Glutamatergic neuron (in vitro differentiated cells): ENCODE measurements around the gene ATG101. TPM values are rescaled to one million over a fixed set of nuclear protein-coding genes. Genes with fewer than 3 reads are reported as not detected.

Experiments used
- DNase-seq: peaks from one replicate; pipeline ENCODE4 v3.0.0; 2022
- H3K27ac Mint-ChIP-seq: one replicate; pipeline ENCODE4 v1.8.0; 2020; ENCODE audit warnings: mild to moderate bottlenecking, mixed read lengths, inconsistent platforms; ENCODE audit not compliant: unreplicated experiment
- H3K27me3 Mint-ChIP-seq: one replicate; pipeline ENCODE4 v1.8.0; 2020; ENCODE audit warnings: mild to moderate bottlenecking, moderate library complexity, mixed read lengths, inconsistent platforms; ENCODE audit not compliant: unreplicated experiment
- H3K36me3 Mint-ChIP-seq: one replicate; pipeline ENCODE4 v1.8.0; 2020; ENCODE audit warnings: mild to moderate bottlenecking, mixed read lengths, inconsistent platforms; ENCODE audit not compliant: unreplicated experiment
- H3K4me1 Mint-ChIP-seq: one replicate; pipeline ENCODE4 v1.8.0; 2020; ENCODE audit warnings: mild to moderate bottlenecking, low read depth, mixed read lengths, inconsistent platforms; ENCODE audit not compliant: unreplicated experiment
- H3K4me3 Mint-ChIP-seq: one replicate; pipeline ENCODE4 v1.8.0; 2020; ENCODE audit warnings: mild to moderate bottlenecking, mixed read lengths, inconsistent platforms; ENCODE audit not compliant: unreplicated experiment
- H3K9me3 Mint-ChIP-seq: one replicate; pipeline ENCODE4 v1.8.0; 2020; ENCODE audit warnings: mild to moderate bottlenecking, moderate library complexity, mixed read lengths, inconsistent platforms; ENCODE audit not compliant: unreplicated experiment
- total RNA-seq: library from RNA; stranded (reverse); fragmentation: NEBNext Ultra II Directional; extraction: Animal tissue kit (Norgen Biotek cat#: 25700); gene quantifications from one replicate; pipeline ENCODE4 v1.2.1, GENCODE V29; 2021; ENCODE audit not compliant: unreplicated experiment
- TF ChIP-seq, protein P1 (sequence below): fragments of 200-600 bp; sonication (generic); IDR thresholded peaks from one replicate; pipeline ENCODE4 v1.5.0; 2021; ENCODE audit not compliant: partially characterized antibody, unreplicated experiment

Gene ATG101
- total RNA-seq, 1 donor from 2014 or later: 26.2 TPM

DNA sequence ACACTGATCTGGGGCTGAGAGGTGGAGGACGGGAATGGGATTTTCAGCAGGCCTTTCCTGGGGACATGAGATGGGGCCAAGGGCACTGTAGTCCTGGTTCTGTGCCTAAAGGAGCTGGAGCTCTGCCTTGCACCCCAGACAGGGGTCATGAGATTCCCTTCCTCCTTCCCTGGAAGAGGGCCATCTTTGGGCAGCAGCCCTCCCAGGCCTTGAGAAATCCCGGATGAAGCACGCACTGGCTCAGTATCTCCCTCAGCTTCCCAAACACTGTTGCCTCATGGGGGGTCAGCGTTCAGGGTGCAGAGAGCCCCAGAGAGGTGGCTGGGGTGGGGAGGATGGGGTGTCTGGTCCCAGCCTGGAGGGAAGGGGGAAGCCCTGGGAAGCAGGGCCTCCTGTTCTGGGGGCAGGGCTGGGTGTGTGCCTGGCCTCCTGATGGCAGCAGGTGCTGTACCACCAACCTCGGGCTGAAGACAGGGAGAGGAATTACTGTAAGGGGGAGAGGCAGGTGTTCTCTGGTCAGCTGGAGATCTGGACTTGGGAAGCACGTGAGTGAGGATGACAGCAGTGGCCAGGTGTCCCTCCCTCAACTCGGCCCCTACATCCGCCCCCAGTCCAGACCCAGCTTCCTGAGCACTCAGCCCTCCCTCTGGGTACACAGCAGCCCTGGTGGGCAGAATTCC, 26.9 kb upstream of the ATG101 start:
- no peak overlapping the region for H3K4me3 Mint-ChIP-seq
- TF ChIP-seq, protein P1, sequence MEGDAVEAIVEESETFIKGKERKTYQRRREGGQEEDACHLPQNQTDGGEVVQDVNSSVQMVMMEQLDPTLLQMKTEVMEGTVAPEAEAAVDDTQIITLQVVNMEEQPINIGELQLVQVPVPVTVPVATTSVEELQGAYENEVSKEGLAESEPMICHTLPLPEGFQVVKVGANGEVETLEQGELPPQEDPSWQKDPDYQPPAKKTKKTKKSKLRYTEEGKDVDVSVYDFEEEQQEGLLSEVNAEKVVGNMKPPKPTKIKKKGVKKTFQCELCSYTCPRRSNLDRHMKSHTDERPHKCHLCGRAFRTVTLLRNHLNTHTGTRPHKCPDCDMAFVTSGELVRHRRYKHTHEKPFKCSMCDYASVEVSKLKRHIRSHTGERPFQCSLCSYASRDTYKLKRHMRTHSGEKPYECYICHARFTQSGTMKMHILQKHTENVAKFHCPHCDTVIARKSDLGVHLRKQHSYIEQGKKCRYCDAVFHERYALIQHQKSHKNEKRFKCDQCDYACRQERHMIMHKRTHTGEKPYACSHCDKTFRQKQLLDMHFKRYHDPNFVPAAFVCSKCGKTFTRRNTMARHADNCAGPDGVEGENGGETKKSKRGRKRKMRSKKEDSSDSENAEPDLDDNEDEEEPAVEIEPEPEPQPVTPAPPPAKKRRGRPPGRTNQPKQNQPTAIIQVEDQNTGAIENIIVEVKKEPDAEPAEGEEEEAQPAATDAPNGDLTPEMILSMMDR: no peak
- no peak overlapping the region for H3K27ac Mint-ChIP-seq
- H3K9me3 Mint-ChIP-seq: peaks cover 1% of the 10 kb centered on the region
- peaks cover 4% of the 10 kb centered on the region for H3K36me3 Mint-ChIP-seq
- peaks cover 3% of the 10 kb centered on the region for H3K4me1 Mint-ChIP-seq
- H3K27me3 Mint-ChIP-seq: peaks cover 13% of the 10 kb centered on the region
- DNase-seq: no peak

GRCh38 chr12:52043386-52044212, 26.2 kb upstream of the ATG101 start:
- H3K27me3 Mint-ChIP-seq: peaks cover 13% of the 10 kb centered on the region
- DNase-seq: no peak
- peaks cover 1% of the 10 kb centered on the region for H3K9me3 Mint-ChIP-seq
- TF ChIP-seq, protein P1: no peak
- H3K4me3 Mint-ChIP-seq: no peak overlapping the region
- H3K36me3 Mint-ChIP-seq: peaks cover 4% of the 10 kb centered on the region
- peaks cover 3% of the 10 kb centered on the region for H3K4me1 Mint-ChIP-seq
- no peak overlapping the region for H3K27ac Mint-ChIP-seq

GRCh38 chr12:52044292-52044983, 25.3 kb upstream of the ATG101 start:
- Mint-ChIP-seq H3K36me3 (peaks cover 4% of the 10 kb centered on the region), H3K9me3 (peaks cover 3% of the 10 kb centered on the region), H3K27me3 (peaks cover 15% of the 10 kb centered on the region), H3K27ac (no peak overlapping the region), H3K4me1 (peaks cover 3% of the 10 kb centered on the region), H3K4me3 (no peak overlapping the region)
- no peak for DNase-seq
- TF ChIP-seq, protein P1: no peak

DNA sequence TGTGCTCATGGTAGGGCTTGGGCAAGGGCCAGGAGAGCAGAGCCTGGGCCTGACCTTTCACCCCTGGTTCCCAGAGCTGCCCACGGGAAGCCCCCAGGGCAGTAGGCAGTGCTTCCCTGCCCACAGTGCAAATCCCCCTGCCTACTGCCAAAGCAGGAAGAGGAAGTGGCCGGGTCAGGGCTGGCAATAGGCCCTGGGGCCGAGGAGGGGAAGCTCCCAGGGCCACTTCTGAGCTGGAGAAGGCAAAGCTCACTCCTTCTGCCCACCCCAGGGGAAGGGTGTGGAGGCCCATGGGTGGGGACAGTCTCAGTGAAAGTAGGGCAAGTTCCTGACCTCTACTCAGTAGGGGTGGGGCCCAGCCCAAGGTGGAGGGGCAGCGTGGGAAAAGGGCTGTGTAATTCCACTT, 24.0 kb upstream of the ATG101 start:
- peaks cover 4% of the 10 kb centered on the region for H3K36me3 Mint-ChIP-seq
- H3K9me3 Mint-ChIP-seq: peaks cover 7% of the 10 kb centered on the region
- no peak overlapping the region for H3K27ac Mint-ChIP-seq
- TF ChIP-seq, protein P1: no peak
- peaks cover 6% of the 10 kb centered on the region for H3K4me1 Mint-ChIP-seq
- no peak for DNase-seq
- H3K4me3 Mint-ChIP-seq: no peak overlapping the region
- H3K27me3 Mint-ChIP-seq: peaks cover 24% of the 10 kb centered on the region

DNA sequence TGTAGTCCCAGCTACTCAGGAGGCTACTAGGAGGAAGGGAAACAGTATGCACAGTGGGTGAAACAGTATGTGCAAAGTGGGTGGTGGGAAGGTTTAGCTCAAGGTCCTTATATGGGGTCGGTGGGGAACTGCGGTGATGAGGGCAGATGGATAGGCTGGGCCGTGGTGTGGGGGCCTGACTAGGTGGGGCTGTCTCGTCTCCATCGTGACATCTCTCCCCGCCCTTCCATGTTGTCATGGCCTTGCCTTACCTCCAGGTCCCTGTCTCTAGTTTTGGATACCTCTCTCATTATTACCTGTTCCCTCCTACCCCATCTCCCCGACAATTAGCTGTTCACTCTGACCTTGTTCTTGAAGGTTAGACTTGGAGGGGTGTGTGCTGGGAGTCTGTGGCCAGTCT, 22.9 kb upstream of the ATG101 start:
- Mint-ChIP-seq H3K4me3 (no peak overlapping the region), H3K4me1 (peaks cover 6% of the 10 kb centered on the region), H3K27me3 (peaks cover 23% of the 10 kb centered on the region), H3K36me3 (no peaks in the 10 kb centered on the region), H3K9me3 (peaks cover 7% of the 10 kb centered on the region), H3K27ac (no peak overlapping the region)
- DNase-seq: no peak
- TF ChIP-seq, protein P1: no peak
